ENCODE measurements around the gene CEACAM20. TPM values are rescaled to one million over a fixed set of nuclear protein-coding genes. Genes with fewer than 3 reads are reported as not detected.

CEACAM20 gene
- total and polyA plus RNA-seq, 2 experiments from 2014 or later: not detected

DNA sequence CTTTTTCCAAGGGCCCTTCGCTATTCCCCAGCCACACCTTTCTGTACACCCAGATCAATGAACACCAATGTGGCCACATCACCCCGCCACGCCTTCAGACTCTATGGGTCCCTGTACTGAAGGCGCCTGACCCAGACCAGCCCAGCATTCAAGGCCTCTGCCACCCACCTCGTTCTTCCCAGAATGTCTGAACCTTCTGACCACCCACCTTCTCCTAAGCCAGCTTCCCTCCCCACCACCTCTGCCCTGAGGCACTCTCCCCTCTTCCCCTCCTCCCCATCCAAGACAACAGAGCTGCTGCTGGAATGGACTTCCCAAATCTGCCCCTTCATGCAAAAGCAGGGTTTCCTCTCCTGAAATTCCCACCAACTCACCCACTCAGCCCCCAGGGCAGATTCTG lies 3.3 kb upstream of the CEACAM20 start:
- Mint-ChIP-seq H3K27ac (no peak overlapping the region), H3K9me3 (peaks cover 92% of the 10 kb centered on the region), H3K4me1 (no peaks in the 10 kb centered on the region), H3K27me3 (ENCODE audit: insufficient read depth, low read depth, poor library complexity) (peaks cover 6% of the 10 kb centered on the region), H3K4me3 (no peak overlapping the region), H3K36me3 (ENCODE audit: low read depth) (peaks cover 25% of the 10 kb centered on the region)
- no peak for ATAC-seq
- no peak overlapping the region for H3K27ac ChIP-seq (ENCODE audit: low read depth)
- H3F3A ChIP-seq (replicated peaks; ENCODE audit: low read depth): no peaks in the 10 kb centered on the region
- TF ChIP-seq JUNB (IDR thresholded peaks at IDR 0.05; ENCODE audit: unreplicated experiment) (no peak), STAT1 (IDR thresholded peaks at IDR 0.05; ENCODE audit: unreplicated experiment) (no peak), NANOG (IDR thresholded peaks at IDR 0.05; ENCODE audit: borderline replicate concordance) (no peak), EZH2 (IDR thresholded peaks at IDR 0.05; ENCODE audit: low read depth, unreplicated experiment) (no peak), POLR2AphosphoS5 (IDR thresholded peaks at IDR 0.05; ENCODE audit: low read depth) (no peak)
- TF ChIP-seq, protein P1, sequence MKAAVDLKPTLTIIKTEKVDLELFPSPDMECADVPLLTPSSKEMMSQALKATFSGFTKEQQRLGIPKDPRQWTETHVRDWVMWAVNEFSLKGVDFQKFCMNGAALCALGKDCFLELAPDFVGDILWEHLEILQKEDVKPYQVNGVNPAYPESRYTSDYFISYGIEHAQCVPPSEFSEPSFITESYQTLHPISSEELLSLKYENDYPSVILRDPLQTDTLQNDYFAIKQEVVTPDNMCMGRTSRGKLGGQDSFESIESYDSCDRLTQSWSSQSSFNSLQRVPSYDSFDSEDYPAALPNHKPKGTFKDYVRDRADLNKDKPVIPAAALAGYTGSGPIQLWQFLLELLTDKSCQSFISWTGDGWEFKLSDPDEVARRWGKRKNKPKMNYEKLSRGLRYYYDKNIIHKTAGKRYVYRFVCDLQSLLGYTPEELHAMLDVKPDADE (IDR thresholded peaks at IDR 0.05): no peak
- TF ChIP-seq, protein P2, sequence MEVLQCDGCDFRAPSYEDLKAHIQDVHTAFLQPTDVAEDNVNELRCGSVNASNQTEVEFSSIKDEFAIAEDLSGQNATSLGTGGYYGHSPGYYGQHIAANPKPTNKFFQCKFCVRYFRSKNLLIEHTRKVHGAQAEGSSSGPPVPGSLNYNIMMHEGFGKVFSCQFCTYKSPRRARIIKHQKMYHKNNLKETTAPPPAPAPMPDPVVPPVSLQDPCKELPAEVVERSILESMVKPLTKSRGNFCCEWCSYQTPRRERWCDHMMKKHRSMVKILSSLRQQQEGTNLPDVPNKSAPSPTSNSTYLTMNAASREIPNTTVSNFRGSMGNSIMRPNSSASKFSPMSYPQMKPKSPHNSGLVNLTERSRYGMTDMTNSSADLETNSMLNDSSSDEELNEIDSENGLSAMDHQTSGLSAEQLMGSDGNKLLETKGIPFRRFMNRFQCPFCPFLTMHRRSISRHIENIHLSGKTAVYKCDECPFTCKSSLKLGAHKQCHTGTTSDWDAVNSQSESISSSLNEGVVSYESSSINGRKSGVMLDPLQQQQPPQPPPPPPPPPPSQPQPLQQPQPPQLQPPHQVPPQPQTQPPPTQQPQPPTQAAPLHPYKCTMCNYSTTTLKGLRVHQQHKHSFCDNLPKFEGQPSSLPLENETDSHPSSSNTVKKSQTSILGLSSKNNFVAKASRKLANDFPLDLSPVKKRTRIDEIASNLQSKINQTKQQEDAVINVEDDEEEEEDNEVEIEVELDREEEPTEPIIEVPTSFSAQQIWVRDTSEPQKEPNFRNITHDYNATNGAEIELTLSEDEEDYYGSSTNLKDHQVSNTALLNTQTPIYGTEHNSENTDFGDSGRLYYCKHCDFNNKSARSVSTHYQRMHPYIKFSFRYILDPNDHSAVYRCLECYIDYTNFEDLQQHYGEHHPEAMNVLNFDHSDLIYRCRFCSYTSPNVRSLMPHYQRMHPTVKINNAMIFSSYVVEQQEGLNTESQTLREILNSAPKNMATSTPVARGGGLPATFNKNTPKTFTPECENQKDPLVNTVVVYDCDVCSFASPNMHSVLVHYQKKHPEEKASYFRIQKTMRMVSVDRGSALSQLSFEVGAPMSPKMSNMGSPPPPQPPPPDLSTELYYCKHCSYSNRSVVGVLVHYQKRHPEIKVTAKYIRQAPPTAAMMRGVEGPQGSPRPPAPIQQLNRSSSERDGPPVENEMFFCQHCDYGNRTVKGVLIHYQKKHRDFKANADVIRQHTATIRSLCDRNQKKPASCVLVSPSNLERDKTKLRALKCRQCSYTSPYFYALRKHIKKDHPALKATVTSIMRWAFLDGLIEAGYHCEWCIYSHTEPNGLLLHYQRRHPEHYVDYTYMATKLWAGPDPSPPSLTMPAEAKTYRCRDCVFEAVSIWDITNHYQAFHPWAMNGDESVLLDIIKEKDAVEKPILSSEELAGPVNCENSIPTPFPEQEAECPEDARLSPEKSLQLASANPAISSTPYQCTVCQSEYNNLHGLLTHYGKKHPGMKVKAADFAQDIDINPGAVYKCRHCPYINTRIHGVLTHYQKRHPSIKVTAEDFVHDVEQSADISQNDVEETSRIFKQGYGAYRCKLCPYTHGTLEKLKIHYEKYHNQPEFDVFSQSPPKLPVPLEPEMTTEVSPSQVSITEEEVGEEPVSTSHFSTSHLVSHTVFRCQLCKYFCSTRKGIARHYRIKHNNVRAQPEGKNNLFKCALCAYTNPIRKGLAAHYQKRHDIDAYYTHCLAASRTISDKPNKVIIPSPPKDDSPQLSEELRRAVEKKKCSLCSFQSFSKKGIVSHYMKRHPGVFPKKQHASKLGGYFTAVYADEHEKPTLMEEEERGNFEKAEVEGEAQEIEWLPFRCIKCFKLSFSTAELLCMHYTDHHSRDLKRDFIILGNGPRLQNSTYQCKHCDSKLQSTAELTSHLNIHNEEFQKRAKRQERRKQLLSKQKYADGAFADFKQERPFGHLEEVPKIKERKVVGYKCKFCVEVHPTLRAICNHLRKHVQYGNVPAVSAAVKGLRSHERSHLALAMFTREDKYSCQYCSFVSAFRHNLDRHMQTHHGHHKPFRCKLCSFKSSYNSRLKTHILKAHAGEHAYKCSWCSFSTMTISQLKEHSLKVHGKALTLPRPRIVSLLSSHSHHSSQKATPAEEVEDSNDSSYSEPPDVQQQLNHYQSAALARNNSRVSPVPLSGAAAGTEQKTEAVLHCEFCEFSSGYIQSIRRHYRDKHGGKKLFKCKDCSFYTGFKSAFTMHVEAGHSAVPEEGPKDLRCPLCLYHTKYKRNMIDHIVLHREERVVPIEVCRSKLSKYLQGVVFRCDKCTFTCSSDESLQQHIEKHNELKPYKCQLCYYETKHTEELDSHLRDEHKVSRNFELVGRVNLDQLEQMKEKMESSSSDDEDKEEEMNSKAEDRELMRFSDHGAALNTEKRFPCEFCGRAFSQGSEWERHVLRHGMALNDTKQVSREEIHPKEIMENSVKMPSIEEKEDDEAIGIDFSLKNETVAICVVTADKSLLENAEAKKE (CRISPR knock-in tag; IDR thresholded peaks at IDR 0.05): no peak
- H3K4me1 ChIP-seq (ENCODE audit: insufficient read depth): no peaks in the 10 kb centered on the region
- H2AFZ ChIP-seq: no peak overlapping the region
- no peaks in the 10 kb centered on the region for H3K79me2 ChIP-seq (replicated peaks; ENCODE audit: insufficient read depth)
- no peak overlapping the region for H3K4me3 ChIP-seq
- no peaks in the 10 kb centered on the region for H3K36me3 ChIP-seq (ENCODE audit: insufficient read depth)
- H3K27me3 ChIP-seq (ENCODE audit: insufficient read depth): no peaks in the 10 kb centered on the region
- no peaks in the 10 kb centered on the region for H3K9me2 ChIP-seq (ENCODE audit: insufficient read depth)
- no peak overlapping the region for H3K4me2 ChIP-seq
- DNase-seq (ENCODE audit: low spot score): no peak
- no peaks in the 10 kb centered on the region for H4K20me1 ChIP-seq (replicated peaks; ENCODE audit: insufficient read depth)

Measured in GM23338 (cell line).